Measurements from ENCODE around the gene AHRR. TPM values are rescaled to one million over a fixed set of nuclear protein-coding genes. Genes with fewer than 3 reads are reported as not detected.

AHRR gene
- total RNA-seq, 1 donor from 2014 or later: 54.9 TPM

DNA sequence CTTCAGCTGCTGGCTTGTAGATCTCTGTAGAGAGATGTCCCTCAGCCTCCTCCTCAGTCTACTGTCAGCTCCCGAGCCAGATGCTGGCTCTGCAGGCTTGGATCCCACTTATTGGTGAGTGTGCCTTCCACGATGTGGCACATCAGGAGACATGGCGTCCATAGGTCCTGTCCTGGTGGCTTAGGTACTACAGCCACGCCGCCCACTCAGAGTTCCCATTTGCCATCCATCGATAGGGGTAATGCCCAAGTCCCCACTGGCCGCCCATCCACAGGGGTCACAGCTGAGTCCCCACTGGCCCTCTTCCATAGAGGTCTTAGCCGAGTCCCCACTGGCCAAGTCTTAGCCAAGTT, 138.7 kb downstream of the AHRR start:
- H3K36me3 Mint-ChIP-seq (ENCODE audit: unreplicated experiment): peaks cover 53% of the 10 kb centered on the region
- H3K9me3 Mint-ChIP-seq (ENCODE audit: unreplicated experiment): no peaks in the 10 kb centered on the region
- no peak overlapping the region for H3K27ac Mint-ChIP-seq (ENCODE audit: unreplicated experiment)

DNA sequence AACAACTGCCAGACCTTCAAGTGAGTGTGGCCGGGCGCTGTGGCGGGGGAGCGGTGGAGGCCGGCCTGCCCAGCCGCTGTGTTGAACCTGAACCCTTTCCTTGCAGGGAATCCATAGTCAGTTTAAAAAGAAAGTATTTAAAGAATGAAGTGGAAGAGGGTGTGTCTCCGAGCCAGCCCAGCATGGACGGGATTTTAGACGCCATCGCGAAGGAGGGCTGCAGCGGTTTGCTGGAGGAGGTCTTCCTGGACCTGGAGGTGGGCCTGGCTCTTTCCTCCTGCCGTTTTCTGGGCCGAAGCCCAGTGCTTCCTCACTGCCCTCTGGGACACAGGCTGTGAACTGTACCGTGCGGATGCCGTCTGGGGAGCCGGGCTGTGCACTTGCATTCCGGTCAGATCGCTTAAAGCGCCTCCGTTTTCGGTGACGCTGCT, 140.6 kb downstream of the AHRR start:
- H3K4me3 Mint-ChIP-seq (ENCODE audit: unreplicated experiment): no peak overlapping the region
- H3K27ac Mint-ChIP-seq (ENCODE audit: unreplicated experiment): no peak overlapping the region
- DNase-seq (ENCODE audit: extremely low spot score, unreplicated experiment): no peak

More for the DNA sequence above, 138.7 kb downstream of the AHRR start:
- Mint-ChIP-seq H3K27me3 (ENCODE audit: unreplicated experiment) (no peaks in the 10 kb centered on the region), H3K4me1 (ENCODE audit: unreplicated experiment) (peaks cover 11% of the 10 kb centered on the region), H3K4me3 (ENCODE audit: unreplicated experiment) (no peak overlapping the region)
- TF ChIP-seq, protein P1, sequence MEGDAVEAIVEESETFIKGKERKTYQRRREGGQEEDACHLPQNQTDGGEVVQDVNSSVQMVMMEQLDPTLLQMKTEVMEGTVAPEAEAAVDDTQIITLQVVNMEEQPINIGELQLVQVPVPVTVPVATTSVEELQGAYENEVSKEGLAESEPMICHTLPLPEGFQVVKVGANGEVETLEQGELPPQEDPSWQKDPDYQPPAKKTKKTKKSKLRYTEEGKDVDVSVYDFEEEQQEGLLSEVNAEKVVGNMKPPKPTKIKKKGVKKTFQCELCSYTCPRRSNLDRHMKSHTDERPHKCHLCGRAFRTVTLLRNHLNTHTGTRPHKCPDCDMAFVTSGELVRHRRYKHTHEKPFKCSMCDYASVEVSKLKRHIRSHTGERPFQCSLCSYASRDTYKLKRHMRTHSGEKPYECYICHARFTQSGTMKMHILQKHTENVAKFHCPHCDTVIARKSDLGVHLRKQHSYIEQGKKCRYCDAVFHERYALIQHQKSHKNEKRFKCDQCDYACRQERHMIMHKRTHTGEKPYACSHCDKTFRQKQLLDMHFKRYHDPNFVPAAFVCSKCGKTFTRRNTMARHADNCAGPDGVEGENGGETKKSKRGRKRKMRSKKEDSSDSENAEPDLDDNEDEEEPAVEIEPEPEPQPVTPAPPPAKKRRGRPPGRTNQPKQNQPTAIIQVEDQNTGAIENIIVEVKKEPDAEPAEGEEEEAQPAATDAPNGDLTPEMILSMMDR (IDR thresholded peaks at IDR 0.05): no peak
- DNase-seq (ENCODE audit: extremely low spot score, unreplicated experiment): no peak

DNA sequence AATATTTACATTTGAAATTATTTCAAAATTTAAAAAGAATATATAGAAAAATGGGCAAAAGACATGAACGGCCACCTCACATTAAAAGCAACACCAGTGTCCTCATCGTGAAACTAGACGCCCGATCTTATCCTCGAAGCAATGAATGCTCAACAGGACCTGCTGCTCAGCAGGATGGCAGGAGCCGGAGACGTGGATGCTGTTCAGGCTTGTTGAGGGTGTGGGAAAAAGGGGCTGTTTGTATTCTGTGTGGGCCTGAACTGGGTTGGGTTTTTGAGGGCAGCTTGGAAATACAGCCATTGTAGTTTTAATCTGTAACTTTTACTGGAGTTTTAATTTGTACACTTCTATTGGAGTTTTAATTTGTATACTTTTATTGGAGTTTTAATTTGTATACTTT, 141.8 kb downstream of the AHRR start:
- TF ChIP-seq, protein P1 (IDR thresholded peaks at IDR 0.05): no peak
- H3K36me3 Mint-ChIP-seq (ENCODE audit: unreplicated experiment): peaks cover 49% of the 10 kb centered on the region
- H3K9me3 Mint-ChIP-seq (ENCODE audit: unreplicated experiment): no peaks in the 10 kb centered on the region
- peaks cover 8% of the 10 kb centered on the region for H3K4me1 Mint-ChIP-seq (ENCODE audit: unreplicated experiment)
- DNase-seq (ENCODE audit: extremely low spot score, unreplicated experiment): no peak
- H3K27me3 Mint-ChIP-seq (ENCODE audit: unreplicated experiment): no peaks in the 10 kb centered on the region
- no peak overlapping the region for H3K27ac Mint-ChIP-seq (ENCODE audit: unreplicated experiment)
- no peak overlapping the region for H3K4me3 Mint-ChIP-seq (ENCODE audit: unreplicated experiment)

More for the DNA sequence above, 140.6 kb downstream of the AHRR start:
- TF ChIP-seq, protein P1 (IDR thresholded peaks at IDR 0.05): no peak
- no peaks in the 10 kb centered on the region for H3K27me3 Mint-ChIP-seq (ENCODE audit: unreplicated experiment)
- peaks cover 11% of the 10 kb centered on the region for H3K4me1 Mint-ChIP-seq (ENCODE audit: unreplicated experiment)
- no peaks in the 10 kb centered on the region for H3K9me3 Mint-ChIP-seq (ENCODE audit: unreplicated experiment)
- peaks cover 54% of the 10 kb centered on the region for H3K36me3 Mint-ChIP-seq (ENCODE audit: unreplicated experiment)

DNA sequence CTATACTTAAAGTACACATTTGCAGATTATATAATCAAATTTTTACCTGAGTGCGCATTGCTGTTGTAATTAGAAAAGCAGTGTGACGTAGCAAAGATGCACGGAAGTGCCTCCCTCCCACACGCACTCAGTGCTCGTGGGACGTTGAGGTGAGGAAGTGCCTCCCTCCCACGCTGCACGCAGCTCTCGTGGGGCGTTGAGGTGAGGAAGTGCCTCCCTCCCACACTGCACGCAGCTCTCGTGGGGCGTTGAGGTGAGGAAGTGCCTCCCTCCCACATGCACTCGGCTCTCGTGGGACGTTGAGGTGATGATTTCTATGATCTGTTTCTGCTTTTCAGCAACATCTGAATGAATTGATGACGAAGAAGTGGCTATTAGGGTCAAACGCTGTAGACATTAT, 142.4 kb downstream of the AHRR start:
- DNase-seq (ENCODE audit: extremely low spot score, unreplicated experiment): no peak
- Mint-ChIP-seq H3K27ac (ENCODE audit: unreplicated experiment) (no peak overlapping the region), H3K27me3 (ENCODE audit: unreplicated experiment) (no peaks in the 10 kb centered on the region), H3K9me3 (ENCODE audit: unreplicated experiment) (no peaks in the 10 kb centered on the region), H3K4me3 (ENCODE audit: unreplicated experiment) (no peak overlapping the region), H3K36me3 (ENCODE audit: unreplicated experiment) (peaks cover 43% of the 10 kb centered on the region), H3K4me1 (ENCODE audit: unreplicated experiment) (peaks cover 2% of the 10 kb centered on the region)
- TF ChIP-seq, protein P1 (IDR thresholded peaks at IDR 0.05): no peak

DNA sequence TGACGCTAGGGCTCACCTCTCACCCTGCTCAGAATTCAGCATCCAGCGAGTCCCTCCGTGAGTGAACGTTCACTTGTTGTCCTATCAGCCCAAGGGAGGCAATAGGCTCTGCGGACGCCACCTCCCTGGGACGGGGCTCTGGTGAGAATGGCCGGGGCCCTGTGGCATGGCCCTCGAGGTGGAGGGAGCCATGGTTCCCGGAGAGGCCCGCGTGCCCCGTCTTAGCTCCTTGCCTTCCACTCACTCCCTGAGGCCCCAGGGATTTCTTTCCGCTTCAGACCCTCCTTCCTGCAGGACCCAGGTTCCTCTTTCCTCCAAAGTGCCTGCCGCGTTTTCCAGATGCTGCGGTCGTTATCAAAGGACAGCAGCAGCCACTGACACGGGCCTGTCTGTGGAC, 142.9 kb downstream of the AHRR start:
- Mint-ChIP-seq H3K4me3 (ENCODE audit: unreplicated experiment) (no peak overlapping the region), H3K27me3 (ENCODE audit: unreplicated experiment) (no peaks in the 10 kb centered on the region), H3K36me3 (ENCODE audit: unreplicated experiment) (peaks cover 38% of the 10 kb centered on the region), H3K9me3 (ENCODE audit: unreplicated experiment) (no peaks in the 10 kb centered on the region), H3K4me1 (ENCODE audit: unreplicated experiment) (no peaks in the 10 kb centered on the region), H3K27ac (ENCODE audit: unreplicated experiment) (no peak overlapping the region)
- TF ChIP-seq, protein P1 (IDR thresholded peaks at IDR 0.05): no peak
- DNase-seq (ENCODE audit: extremely low spot score, unreplicated experiment): no peak

Data from osteocyte (in vitro differentiated cells).